HG03108 (cell line): ENCODE results near the gene STS.
A peak's percentile ranks its signal among the peaks of the same experiment; 100 is the strongest.

Experiments
- ATAC-seq: cut with Tn5 transposase; IDR thresholded peaks from one replicate; pipeline ENCODE4 v1.9.1; 2021; ENCODE audit warnings: moderate library complexity; ENCODE audit not compliant: unreplicated experiment

STS gene

DNA sequence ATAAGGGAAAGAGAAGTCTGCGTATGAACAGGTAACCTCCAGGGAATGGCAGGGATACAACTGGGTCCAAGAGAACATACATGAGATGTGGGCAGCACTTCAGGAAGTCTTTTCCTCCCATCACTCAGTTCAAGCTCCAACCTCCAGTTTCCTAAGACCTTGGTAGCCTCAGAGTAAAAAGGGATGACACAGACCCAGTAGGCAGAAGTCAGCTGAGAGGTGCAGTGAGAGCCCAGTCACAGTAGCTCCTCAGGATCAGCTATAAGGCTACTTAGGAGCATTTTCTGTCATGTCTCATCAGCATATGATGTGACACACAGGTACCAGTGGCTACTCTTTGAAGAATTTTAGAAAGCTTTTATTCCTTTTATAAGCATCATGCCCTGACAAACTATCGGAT is 12.5 kb upstream of the STS start:
- no peak for ATAC-seq

DNA sequence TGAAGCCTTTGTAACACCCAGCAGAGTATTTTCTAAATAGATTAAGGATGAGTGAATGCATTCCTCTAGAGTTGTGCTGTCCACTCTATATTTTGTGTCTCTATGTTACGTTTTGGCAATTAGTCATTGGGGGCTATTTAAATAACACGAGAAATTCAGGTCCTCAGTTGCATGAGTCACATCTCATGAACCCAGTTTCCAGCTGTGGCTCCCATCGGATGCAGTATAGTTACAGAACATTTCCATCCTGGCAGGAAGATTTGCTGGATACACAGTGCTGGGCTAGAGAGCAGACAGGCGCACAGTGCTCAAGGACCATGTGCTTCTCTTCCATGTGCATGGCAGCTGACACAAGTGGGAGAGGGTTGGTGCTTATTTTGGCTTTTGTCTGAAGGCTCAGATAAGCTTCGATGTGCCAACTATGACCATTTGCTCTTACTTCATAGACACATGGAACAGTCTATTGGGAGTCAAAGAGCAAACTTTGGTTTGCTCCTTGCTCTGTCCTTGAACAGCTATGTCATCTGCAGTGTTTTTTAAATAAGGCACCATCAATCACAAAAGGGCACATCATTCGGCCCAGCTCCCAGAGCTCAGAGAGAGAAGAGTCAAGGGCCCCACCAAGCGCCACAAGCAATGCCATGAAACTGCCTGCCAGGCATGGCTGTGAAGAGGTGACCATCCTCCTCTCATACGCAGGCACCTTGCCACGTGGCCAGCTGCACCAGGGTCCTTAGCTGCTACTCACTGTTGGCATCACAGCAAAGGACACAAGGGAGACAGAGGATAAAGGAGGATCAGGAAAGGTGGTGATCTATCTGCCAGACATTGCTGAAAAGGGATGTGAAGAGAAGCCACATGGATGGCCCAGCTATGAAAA is 8.1 kb upstream of the STS start:
- ATAC-seq = no peak

DNA sequence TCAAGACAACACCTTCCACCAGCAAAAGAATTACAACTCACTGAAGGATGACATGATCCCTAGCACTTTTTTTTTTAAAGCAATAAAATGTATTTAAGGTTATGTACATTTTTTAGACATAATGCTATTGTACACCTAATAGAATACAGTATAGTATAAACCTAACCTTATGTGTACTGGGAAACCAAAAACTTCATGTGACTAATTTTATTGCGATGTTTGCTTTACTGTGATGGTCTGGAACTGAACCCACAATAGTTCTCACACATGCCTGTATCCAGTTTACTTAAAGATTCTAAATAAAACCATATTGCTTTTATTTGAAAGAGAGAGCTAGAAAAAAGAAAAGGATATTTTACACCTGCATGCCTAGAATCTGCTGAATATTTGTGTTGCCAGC is 4.4 kb upstream of the STS start:
- ATAC-seq = no peak

DNA sequence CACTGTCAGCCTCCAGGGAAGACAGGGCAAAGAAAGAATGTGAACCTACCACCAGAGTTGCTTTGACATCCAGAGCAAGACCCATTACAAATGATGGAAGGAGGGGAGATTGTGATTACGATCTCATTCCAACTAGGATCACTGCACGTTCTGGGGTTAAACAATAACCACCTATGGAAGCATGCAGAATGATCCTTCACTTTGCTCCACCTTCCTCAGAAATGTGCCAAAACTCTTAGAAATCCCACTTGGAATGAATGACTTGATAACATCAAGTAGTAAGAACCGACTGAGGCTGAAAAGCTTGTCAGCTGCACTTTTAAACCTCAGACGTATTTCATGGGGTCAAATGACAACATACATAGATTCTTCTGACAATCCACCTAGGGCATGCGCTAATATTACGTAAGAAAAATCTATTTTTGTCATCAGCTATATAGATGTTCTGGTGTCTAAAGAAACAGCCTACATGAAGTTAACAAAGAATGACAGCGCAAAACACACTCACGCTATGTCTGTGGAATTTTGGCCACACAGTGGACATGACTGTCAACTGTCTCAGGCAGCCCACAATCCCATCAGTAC is 3.5 kb upstream of the STS start:
- no peak for ATAC-seq

DNA sequence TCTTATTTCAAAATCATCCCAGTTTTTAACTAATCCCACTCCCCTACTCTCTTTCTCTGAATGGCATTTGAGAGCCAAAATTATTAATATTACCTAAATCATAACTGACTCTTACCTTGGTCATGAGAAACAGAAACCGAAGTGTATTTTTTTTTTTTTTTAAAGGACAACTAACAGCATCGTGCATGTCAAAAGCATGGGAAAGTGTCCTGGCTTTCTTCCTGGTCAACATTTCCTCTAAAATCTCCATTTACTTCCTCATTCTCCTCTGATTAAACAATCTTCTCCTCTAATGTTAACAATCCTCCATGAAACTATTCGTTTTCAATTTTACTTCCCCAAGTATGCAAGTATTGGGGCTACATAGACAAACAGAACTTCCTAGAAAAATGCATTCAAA is 2.1 kb upstream of the STS start:
- no peak for ATAC-seq

DNA sequence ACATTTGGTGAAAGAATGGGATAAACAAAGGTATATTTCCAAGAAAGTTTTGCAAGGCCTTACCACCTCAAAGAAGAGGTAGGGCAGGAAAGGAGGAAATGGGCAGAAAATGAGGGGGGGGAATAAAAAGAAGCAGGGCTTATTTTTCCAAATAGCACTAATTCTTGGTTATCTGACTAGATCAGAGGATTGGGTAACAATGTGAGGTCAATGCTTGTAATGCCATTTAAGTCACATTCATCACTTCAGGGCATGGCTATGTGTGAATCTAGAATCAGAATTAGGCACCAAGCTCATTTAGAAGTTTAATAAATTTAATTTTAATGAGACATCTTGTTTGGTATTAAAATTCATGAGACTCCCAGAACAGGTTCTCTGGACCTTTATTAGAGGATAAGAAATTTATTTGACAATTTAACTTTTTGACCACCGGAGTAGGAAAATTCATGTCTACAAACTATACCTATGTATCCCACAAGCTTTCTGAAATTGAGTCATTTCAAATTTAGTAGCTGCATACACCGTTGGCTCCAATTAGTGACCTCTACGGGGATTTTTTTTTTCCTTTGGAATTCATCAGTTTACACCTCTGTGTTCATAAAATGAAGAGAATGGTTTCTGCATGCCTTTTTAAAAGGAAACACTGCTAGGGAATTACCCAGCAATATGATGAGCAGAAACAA is 1.4 kb upstream of the STS start:
- ATAC-seq = no peak

DNA sequence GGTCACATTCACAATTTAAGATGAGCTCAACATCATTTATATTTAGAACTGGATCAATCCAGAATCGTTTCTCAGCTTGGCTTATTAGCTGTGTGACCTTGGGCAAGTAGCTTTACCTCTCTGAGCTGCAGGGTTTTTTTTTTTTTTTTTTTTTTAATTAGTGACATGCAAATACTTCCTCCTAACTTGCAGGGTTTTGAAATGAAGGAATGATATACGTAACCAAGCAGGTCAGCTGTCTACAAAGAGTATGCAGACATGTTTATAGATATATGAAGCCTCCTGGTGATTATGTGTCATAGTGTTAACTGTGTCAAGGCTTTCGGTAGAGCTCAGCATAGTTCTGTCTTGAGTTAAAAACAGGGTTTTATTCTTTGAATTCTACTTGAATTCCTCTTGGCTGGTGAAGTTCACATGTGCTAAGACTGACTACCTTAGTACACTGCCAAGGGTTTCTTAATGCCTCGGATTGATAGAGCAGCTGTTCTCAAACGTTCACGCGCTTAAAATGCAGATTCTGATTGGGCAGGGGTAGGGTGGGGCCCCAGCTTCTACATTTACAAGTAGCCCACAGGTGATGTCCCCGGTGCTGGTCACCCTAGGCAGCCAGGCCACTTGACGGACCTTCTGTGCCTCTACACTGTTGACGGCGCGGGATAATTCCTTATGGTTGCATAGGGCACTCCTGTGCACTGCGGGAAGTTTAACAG is 654 bp upstream of the STS start:
- ATAC-seq = peak; percentile 17

DNA sequence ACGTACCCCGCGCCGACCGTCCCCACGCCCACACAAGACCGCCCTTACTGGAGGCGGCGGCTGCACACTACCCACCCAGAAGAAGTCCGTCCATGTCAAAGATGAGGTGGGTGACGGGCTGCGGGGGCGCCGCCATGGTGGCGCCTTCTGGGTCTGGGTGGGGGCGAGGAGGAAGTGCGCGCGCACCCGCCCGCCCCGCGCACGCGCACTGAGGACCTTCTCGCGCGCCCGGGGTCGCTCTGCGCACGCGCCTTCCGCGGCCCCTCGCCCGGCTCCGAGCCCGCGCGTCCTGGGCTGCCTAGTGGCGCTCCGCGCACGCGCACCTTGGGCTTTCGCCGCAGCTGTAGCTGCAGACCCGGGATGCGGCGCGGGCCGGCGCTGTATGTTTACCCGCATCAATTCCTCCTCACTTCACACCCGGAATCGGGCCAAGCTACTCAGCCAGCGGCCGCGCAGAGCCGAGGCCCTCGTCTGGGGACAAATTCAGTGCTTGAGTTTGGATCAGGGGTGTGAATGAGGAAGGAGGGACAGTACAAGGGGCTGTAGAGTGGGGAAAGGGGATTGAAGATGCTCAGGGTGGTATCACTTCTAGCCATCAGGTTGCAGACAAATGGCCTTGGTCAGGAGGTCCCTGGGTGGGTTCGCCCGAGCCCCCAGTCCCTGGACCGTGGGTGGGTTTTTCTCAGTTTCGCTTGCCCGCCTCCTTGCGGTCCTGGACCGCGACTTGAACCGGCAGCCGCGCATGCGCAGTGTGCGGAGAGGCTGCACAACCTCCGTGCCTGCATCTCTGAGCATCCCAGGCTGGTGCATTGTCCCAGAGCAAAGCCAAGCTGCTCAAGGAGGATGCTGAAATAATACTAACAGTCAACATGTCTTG is 704 bp downstream of the STS start, which contains the start of gene PUDP:
PUDP (minus strand) TSS at position 176 of the 877 bp plus-strand sequence; CDS start at position 136, 40 bp downstream.
- ATAC-seq = peak; percentile 79

DNA sequence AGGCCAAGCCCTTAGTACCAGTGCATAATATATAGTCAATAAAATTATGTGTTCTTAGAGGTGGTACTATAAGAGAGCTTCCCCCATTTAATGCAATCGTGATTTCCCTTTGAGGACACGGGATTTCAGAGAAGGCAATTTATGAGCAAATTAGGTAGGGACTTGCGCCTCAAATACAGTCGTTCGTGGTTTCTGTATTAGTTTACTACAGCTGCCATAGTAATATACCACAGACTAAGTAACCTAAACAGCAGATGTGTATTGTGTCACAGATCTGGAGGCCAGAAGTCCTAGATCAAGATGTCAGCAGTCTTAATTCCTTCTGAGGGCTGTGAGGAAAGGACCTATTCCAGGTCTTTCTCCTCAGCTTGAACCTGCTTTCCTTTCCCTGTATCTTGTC is 1.9 kb downstream of the STS start:
- ATAC-seq = no peak

DNA sequence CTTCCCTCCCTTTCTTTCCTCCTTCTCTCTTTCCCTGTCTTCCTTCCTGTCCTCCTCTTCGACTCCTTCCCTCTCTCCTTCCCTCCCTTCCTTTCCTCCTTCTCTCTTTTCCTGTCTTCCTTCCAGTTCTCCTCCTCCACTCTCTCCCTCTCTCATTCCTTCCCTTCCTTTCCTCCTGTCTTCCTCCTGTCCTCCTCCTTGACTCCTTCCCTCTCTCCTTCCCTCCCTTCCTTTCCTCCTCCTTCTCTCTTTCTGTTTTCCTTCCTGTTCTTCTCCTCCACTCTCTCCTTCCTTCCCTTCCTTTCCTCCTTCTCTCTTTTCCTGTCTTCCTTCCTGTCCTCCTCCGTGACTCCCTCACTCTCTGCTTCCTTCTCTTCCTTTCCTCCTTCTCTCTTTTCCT is 5.7 kb downstream of the STS start:
- ATAC-seq = no peak

DNA sequence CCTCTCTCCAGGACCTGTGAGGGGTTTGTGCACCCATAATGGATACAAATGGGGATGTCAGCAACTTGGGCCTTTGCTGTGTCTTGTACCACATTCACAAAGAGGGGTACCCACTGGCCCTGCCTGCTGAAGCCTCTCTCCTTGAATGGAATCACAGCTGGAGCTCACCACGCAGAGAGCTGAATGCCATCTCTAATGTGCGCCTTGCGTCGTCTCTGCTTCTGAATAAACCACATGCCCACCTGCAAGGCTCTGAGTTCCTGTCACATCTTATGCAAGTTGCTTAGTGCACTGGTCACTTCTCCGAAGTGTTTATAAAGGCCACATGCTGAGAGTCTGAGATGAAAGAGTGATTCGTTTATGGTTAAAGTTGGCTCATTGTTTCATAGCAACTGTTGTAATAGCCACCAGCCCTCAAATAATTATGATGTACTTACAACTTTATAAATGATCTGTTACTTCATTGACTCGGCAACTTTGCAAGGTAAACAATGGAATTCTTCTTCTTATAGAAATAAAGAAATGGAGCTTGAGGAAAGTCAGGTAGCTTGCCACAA is 6.6 kb downstream of the STS start:
- ATAC-seq = no peak

DNA sequence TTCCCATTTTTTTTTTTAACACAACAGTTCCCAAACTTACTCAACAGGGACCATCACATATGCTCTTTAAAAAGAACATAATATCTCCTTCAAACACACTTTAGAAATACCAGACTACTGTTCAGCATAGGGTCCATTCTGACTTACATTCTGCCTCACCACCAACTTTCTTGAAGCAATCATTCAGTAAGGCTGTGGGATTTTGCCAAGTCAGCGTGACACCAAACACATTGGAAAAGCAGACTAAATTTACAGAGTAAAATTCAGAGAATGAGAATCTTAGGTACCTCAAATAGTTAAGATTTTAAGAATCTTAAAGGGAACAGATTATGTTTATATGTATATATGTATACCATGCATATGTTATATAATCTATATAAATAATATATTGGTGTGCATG is 7.7 kb downstream of the STS start:
- no peak for ATAC-seq

DNA sequence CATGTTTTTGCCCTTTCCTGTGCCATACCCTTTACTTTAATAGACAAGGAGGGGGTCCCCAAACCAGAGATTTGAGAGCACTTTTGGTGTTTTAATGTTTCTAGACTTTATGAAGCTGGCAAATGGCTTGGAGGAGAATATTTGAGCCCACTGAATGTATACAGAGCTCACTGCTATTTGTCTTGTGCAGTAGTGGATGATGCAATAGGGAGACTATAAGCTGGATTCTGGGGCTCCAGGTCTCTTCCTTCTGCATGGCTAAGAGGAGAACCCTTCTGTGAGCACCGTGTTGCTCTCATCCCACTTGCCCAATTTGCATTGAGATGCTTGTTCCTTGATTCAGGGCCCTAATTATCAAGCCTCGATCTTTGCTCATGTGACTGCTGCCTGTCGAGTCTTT is 9.4 kb downstream of the STS start:
- ATAC-seq = no peak

DNA sequence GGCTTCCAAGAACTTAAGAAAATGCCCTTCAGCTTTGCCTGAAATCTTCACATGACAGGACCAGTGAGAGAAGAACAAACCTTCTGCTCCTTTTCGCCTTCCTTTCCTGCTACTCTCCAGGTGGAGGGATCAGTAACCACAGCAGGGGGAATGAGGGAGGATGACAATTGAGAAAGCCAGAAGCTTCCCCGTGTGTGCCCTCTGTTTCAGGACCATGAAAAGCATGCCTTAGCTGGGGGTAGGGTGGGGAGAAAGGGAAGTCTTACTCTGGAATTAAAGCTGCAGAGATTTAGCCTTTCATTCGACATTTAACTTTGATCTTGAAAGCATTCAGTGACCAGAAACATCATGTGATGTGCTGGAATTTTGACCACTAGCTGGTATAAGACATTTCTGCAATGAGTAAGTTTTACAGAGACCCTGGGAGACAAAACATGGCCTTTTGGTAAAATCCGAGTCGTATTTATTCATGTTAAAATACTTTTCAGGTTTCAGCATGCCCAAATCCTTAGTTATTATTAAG is 11.0 kb downstream of the STS start:
- ATAC-seq = no peak

DNA sequence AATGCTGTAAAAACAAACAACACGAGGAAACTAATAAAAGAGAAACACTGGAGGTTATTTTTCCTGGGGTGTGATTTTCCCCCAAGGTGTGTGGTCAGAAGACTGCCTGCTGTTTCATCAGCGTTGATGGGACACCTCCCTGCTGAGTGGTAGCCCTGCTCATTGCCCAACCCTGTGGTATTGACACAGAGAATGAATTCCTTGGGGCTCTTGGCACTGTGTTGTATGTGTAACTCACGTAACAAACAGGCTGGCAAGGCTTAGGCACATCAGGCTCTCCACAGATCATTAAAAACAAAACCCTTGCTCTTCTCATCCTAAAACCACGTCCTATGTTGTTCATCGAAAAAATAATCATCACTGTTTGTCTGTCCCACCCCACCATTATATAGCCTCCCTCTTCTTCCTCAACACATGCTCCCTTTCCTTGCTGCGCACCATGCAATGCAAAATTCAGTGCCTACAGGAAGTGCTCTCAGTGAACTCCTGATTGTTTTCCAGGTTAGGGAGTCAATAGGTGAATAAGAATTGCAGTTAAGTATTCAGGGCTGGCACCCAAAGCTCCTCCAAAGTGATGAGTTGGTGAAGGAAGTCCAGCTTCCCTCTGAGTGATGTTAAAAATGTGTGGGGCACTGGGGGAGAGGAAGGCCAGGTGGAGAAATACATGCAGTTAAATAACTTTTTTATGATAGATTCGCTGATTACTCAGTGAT is 11.8 kb downstream of the STS start:
- no peak for ATAC-seq

DNA sequence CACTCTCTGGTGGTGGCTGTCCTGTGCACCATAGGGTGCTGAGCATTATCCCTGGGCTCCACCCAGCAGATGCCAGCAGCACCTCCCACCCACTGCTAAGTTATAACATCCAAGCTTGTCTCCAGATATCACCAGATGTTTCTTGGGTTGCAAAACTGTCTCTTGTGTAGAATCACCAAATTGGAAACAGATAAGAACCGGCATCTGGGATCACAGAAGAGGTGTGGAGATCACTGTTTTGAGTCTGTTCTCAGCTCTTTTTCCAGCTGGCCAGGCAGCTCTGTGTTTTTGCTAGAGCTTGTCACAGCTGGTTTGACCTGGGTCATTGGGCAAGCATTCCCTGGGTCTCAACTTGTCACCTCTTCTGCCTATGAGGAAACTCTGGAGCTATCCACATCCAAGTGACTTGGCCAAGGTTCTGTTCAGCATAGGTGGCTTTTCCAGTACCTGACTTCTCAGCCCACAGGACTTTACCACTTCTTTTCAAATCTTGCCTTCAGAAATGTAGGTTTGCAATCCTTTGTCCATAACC is 15.7 kb downstream of the STS start:
- no peak for ATAC-seq

DNA sequence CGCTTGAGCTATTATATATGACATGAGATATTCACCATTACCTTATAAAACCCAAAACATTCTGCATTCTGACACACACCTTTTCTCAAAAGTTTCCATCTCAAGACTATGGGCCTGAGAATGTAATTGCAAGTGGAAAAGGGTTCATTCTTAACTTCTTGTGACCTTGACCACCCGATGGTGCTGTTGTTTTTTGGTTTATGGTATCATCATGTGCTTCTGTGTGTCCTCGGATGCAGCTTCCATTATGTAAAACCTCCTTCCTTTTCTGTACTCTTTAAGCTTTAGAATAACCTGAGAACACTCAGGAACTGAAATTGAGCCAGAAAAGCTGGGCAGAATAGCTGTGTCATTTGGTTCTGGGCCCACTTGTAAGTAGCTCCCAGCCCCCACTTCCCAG is 16.7 kb downstream of the STS start:
- ATAC-seq = no peak

DNA sequence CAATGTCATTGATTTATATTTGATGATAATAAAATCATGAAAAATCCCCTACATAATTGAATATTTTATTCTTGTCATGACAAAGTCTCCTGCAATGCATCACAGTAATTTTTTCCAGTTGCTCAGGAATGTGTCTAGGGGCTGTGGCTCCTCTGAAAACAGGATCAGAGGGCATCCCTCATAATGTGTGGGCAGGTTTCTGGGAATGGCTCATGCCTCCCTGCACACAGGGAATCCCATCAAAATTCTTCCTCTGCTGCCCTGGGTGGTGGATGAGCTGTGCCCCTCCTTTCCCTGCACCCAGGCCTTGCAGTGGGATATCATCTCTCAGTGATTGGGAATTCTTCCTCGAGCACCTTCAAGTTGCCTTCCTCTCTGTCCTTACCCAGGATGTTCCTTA is 20.9 kb downstream of the STS start:
- no peak for ATAC-seq

DNA sequence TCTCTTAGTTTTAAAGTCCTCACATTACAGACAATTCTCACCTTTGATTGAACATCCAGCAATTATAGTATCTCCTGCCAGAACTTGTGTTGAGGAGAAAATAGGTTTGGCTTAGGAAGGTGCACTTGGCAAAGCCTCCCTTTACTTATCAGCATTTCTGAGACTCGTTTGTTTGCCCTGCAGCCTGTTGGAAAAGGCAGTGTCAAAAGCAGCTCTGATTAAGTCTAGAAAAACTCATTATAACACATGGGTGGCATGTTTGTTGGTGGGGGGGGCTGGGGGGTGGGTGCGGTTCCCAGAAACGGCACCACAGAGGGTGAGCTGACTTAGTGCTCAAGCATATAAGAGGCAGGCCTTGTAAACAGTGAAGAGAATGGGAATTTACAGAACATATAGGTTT is 22.1 kb downstream of the STS start:
- ATAC-seq = no peak
